ENCODE results near the gene KLK13.

- TF ChIP-seq, protein P1, sequence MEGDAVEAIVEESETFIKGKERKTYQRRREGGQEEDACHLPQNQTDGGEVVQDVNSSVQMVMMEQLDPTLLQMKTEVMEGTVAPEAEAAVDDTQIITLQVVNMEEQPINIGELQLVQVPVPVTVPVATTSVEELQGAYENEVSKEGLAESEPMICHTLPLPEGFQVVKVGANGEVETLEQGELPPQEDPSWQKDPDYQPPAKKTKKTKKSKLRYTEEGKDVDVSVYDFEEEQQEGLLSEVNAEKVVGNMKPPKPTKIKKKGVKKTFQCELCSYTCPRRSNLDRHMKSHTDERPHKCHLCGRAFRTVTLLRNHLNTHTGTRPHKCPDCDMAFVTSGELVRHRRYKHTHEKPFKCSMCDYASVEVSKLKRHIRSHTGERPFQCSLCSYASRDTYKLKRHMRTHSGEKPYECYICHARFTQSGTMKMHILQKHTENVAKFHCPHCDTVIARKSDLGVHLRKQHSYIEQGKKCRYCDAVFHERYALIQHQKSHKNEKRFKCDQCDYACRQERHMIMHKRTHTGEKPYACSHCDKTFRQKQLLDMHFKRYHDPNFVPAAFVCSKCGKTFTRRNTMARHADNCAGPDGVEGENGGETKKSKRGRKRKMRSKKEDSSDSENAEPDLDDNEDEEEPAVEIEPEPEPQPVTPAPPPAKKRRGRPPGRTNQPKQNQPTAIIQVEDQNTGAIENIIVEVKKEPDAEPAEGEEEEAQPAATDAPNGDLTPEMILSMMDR (IDR thresholded peaks at IDR 0.05): no peak
- TF ChIP-seq EZH2 (IDR thresholded peaks at IDR 0.05) (no peak), EZH2phosphoT487 (IDR thresholded peaks at IDR 0.05) (no peak)
Observed at GRCh38 chr19:51084505-51084904, 19.6 kb upstream of the KLK13 start.

Data from neural progenitor cell (in vitro differentiated cells).